SH-SY5Y (cell line): ENCODE data around the gene KLHL25.

Experiments used
- GATA2 ChIP-seq: IDR thresholded peaks from 2 replicates; pipeline ENCODE4 v1.6.1; 2011; ENCODE audit warnings: mild to moderate bottlenecking, low read depth, low read length
- GATA3 ChIP-seq: IDR thresholded peaks from 2 replicates; pipeline ENCODE4 v1.6.1; 2011; ENCODE audit warnings: low read depth, mild to moderate bottlenecking, low read length, moderate library complexity

The KLHL25 gene

DNA sequence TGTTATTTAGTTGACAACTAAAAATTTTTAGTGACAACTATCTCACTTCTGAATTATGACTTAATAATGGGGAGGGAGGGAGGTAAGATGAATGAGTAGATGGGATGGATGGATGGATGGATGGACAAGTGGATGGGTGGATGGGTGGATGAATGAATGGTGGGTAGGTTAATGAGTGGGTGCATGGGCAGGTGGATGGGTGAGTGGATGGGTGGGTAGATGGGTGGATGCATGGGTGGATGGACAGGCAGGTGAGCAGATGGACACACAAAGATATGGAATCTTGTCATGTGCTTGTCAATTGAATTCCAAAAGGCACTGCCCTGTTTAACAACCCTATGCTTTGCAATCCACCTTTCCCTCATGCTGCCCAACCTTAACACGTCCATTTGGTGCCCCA, 41.5 kb downstream of the KLHL25 start:
- TF ChIP-seq GATA3 (no peak), GATA2 (no peak)

GRCh38 chr15:85752491-85752961, 42.2 kb downstream of the KLHL25 start:
- no peak for TF ChIP-seq GATA2
- no peak for TF ChIP-seq GATA3

GRCh38 chr15:85752124-85752475, 42.6 kb downstream of the KLHL25 start:
- no peak for TF ChIP-seq GATA2
- no peak for TF ChIP-seq GATA3

GRCh38 chr15:85751291-85752123, 43.2 kb downstream of the KLHL25 start:
- TF ChIP-seq GATA2, result no peak
- TF ChIP-seq GATA3, result no peak

DNA sequence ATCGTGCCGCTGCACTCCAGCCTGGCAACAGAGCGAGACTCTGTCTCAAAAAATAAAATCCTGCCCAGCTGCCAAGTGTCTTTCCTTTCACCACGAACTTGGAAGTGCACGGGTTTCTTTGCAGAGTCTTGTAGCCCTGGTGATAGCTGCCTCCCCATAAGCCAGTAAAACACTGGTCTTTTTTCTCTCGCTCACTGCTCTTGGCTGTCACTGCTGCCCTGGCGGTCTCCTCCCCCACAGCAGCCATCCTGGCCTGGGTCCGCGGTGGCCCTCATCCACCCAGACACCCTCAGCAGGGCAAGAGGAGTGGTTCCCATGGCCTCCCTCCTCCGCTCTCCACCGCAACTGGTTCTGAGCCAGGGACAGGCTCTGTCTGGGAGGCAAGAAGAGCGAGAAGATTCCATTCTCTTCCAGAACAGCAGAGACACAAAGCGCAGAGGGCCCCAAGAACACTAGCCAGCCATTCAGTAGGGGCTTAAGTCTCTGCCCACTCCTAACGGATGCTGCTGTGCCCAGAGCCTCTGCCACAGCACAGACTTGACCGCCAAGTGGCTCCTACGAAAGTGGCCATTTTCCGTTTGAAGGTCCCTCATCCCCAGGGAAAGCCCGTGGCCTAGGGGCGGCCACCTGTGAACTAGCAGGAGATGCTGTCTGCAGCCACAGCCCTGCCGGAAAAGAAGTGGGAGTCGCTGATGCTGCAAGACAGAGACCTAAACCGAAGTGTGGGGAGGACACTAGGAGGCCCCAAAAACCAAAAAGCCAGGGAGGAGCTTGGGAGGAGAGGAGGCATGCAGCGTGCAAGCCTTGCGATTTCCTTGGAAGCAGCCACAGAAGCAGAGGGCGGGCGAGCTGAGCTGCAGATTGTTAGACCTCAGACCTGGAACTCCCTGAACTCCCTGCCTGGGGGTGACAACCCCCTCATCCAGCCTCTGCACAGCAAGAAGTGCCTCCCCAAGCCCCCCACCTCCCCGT, 44.1 kb downstream of the KLHL25 start:
- TF ChIP-seq GATA3, result no peak
- no peak for TF ChIP-seq GATA2

DNA sequence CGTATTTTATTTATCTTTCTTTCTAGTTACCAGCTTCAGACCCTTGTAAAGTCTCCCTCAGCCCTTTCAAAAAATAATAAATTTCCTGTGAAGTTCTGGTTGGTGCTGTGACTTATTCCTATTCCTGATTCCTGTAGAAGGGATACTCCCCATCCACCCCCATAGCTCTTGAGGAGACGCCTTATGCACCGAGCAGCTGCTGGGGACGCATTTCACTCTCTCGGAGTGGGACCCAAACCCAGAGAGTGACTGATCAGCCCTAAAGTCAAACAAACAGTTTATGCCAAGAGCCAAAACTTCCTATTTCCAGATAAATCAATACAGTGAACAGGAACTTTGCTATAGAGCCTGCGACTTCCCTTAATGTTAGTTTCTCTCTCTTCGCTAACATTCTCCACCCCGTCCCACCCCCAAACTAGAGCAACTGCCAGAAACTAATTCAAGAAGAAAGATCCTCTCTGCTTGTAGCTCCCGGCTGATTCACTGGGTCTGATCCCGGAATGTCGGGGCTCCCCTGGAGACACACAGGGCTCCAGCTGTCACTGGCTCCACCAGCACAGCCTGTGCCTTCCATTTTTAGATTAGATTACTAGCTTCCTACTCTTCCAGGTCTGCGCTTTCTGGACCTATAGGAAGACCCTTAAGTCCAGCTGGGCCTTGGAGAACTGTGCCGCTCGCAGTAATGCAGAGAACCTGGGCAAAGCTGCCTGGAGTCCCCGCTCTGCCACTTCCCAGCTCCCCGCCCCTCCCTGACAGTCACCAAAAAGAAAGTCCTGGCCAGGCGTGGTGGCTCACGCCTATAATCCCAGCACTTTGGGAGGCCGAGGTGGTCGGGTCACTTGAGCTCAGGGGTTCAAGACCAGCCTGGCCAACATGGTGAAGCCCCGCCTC, 45.2 kb downstream of the KLHL25 start:
- TF ChIP-seq GATA3 (no peak), GATA2 (no peak)

- TF ChIP-seq GATA2, result no peak
- no peak for TF ChIP-seq GATA3
Observed at GRCh38 chr15:85748729-85749128, 46.0 kb downstream of the KLHL25 start.

- no peak for TF ChIP-seq GATA3
- no peak for TF ChIP-seq GATA2
Observed at GRCh38 chr15:85748176-85748575, 46.5 kb downstream of the KLHL25 start.

DNA sequence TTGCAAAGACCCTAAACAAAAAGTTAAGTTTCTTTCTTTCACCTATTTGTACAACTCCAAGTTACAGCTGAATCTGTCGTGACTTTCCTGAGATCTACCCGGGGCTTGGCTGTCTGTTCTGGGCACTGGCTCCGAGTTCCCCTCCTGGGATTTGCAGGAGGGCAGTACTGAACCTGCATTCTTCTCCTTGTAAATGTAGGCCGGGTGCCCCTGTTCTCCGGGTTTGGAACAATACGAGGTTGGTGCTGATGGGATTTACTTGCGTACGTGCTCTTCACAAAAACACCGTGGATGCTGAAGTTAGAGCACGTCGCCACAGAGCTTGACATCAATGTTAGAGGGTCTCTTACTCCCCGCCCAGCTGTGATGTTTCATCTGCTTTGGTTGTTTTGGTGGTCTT, 48.1 kb downstream of the KLHL25 start:
- TF ChIP-seq GATA3 (no peak), GATA2 (no peak)

DNA sequence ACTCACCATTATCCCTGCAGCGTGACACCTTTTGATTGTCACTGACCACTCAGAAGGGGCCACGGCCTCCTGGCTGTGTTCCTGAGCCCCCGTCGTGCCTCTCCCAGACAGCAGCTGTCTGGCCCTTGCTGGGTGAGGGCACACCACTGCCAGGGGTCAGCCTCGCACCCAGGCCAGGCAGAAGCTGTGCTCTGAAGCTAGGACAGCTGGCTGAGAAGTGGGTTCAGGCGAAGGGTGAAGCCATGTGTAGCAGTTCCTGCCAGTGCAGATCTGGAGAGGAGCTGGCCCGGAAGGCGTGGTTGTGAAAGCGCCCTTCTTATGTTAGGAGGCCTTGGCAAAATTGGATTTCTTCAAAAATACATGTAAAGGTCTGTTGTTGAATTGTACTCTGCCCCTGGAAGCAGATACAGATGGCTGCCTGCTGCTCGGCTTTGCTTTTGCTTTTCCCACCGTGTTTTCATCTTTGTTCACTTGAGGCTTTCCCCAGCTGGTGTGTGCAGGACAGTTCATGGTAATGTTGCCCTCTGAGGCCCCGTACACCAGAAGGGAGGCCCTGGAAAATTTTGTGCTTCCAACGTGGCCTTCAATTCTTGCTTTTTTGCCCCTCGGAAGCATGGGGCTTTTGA, 49.1 kb downstream of the KLHL25 start:
- no peak for TF ChIP-seq GATA2
- no peak for TF ChIP-seq GATA3

DNA sequence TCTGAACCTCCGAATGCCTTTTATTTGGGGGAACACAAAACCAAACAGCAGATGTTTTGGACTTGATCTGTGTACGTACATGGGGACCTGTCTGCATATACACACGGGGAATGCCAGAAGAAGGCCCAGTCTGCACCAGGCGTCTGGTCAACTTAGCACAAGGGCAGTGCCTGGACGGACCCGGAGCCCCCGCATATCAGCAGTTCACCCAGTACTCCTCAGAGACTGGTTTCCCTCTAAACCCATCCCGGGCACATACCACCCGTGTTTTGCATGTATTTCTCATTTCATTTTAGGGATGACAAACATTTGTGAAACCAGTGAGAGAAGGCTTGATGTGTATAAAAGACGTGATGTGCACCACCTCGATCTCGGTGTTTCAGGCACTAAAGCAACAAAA, 49.7 kb downstream of the KLHL25 start:
- TF ChIP-seq GATA3 (no peak), GATA2 (no peak)

- TF ChIP-seq GATA3 (no peak), GATA2 (no peak)
Observed at GRCh38 chr15:85744579-85744978, 50.1 kb downstream of the KLHL25 start.

DNA sequence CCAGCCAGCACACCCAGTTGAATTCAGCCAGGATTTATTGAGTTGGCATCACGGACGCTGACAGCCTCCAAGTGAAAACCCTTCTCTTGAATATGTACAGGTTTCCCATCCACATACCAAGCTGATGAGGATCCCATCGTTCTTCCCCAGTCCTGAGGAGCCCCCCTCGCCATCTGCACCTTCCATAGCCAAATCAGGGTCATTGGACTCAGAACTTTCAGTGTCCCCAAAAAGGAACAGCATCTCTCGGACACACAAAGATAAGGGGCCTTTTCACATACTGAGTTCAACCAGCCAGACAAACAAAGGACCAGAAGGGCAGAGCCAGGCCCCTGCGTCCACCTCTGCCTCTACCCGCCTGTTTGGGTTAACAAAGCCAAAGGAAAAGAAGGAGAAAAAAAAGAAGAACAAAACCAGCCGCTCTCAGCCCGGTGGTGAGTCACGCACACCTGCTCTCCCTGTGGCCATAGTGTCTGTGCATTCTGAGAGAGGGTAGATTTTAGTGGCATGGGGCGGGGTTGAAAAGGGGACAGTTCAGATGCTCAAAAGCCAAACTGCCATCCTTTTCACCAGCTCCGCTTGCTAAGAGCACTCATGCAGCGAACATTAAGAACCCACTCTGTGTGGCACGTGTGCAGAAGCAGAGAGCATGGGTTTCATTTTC, 51.2 kb downstream of the KLHL25 start:
- TF ChIP-seq GATA2 (no peak), GATA3 (no peak)
